GM18909 (cell line): ENCODE results near the gene PDIA2.
"Not testable (repeated sequence)": the region's sequence is repeated elsewhere in the genome, so short reads cannot be mapped to it uniquely, and the experiment has no call there.

Source experiments
- ATAC-seq: cut with Tn5 transposase; IDR thresholded peaks from one replicate; pipeline ENCODE4 v1.9.1; 2021; ENCODE audit warnings: mild to moderate bottlenecking; ENCODE audit not compliant: unreplicated experiment, poor library complexity

Gene PDIA2

GRCh38 chr16:262121-262745 is 20.7 kb upstream of the PDIA2 start:
- no peak for ATAC-seq

- no peak for ATAC-seq
Measured at GRCh38 chr16:263182-263774, 19.7 kb upstream of the PDIA2 start.

GRCh38 chr16:263944-264343 is 19.0 kb upstream of the PDIA2 start:
- ATAC-seq, result no peak

GRCh38 chr16:264440-264951 is 18.5 kb upstream of the PDIA2 start:
- ATAC-seq, result no peak

- ATAC-seq, result no peak
Measured at GRCh38 chr16:265002-265529, 17.9 kb upstream of the PDIA2 start.

- ATAC-seq, result no peak
Measured at GRCh38 chr16:265711-266110, 17.3 kb upstream of the PDIA2 start.

- ATAC-seq, result no peak
Measured at GRCh38 chr16:266258-267164, 16.5 kb upstream of the PDIA2 start.

GRCh38 chr16:267562-267961 is 15.4 kb upstream of the PDIA2 start:
- not testable (repeated sequence) for ATAC-seq

GRCh38 chr16:268141-269053 is 14.6 kb upstream of the PDIA2 start:
- ATAC-seq, result no peak

GRCh38 chr16:269061-269796 is 13.7 kb upstream of the PDIA2 start:
- ATAC-seq, result no peak

GRCh38 chr16:270381-271255 is 12.3 kb upstream of the PDIA2 start:
- no peak for ATAC-seq

GRCh38 chr16:272633-273546 is 10.1 kb upstream of the PDIA2 start:
- no peak for ATAC-seq

- no peak for ATAC-seq
Measured at GRCh38 chr16:273547-274421, 9.2 kb upstream of the PDIA2 start.

GRCh38 chr16:275041-275641 is 7.8 kb upstream of the PDIA2 start:
- no peak for ATAC-seq

GRCh38 chr16:275786-276232 is 7.2 kb upstream of the PDIA2 start, which contains the start of gene RGS11:
Gene RGS11, minus strand, starts transcription at chr16:275944. Its CDS starts 33 bp downstream, at chr16:275911.
- no peak for ATAC-seq
